H1 (cell line): Measurements from ENCODE around the gene SCAPER.

Experiments used
- BRCA1 ChIP-seq: IDR thresholded peaks from 2 replicates; pipeline ENCODE4 v1.6.1; 2012; ENCODE audit warnings: low read depth, low read length, improper control_type of control experiment
- GABPA ChIP-seq: IDR thresholded peaks from 2 replicates; pipeline ENCODE4 v1.6.1; 2011; ENCODE audit warnings: mild to moderate bottlenecking, low read length, moderate library complexity, borderline replicate concordance; ENCODE audit not compliant: insufficient read depth
- HDAC2 ChIP-seq, 2 experiments: fragments of 300-600 bp in 1 of 2; sonication (generic) in 1 of 2; IDR thresholded peaks; 2 replicates each; pipeline ENCODE4 v1.6.1; 2011 to 2012; ENCODE audit warnings: low read depth in 2 of 2, low read length in 2 of 2, mild to moderate bottlenecking in 2 of 2, moderate library complexity in 2 of 2, borderline replicate concordance in 1 of 2, inconsistent platforms in 1 of 2
- POLR2AphosphoS5 ChIP-seq: IDR thresholded peaks from 2 replicates; pipeline ENCODE4 v1.6.1; 2011; ENCODE audit warnings: low read depth, low read length
- TAF1 ChIP-seq: IDR thresholded peaks from 2 replicates; pipeline ENCODE4 v1.6.1; 2011; ENCODE audit warnings: mild to moderate bottlenecking, low read depth, low read length
- TF ChIP-seq, protein P1 (sequence below), 3 experiments: IDR thresholded peaks; 1 replicate in 2 of 3; 2 replicates in 1 of 3; pipeline versions ENCODE4 v1.5.1 to v1.6.1; 2011; ENCODE audit warnings: low read length in 3 of 3, mild to moderate bottlenecking in 3 of 3, inconsistent platforms in 2 of 3, low read depth in 1 of 3, moderate library complexity in 1 of 3; ENCODE audit not compliant: insufficient read depth in 1 of 3; ENCODE audit errors: control extremely low read depth in 1 of 3
- TF ChIP-seq, protein P2 (sequence below): IDR thresholded peaks from 2 replicates; pipeline ENCODE4 v1.6.1; 2011; ENCODE audit warnings: low read length, improper control_type of control experiment

DNA sequence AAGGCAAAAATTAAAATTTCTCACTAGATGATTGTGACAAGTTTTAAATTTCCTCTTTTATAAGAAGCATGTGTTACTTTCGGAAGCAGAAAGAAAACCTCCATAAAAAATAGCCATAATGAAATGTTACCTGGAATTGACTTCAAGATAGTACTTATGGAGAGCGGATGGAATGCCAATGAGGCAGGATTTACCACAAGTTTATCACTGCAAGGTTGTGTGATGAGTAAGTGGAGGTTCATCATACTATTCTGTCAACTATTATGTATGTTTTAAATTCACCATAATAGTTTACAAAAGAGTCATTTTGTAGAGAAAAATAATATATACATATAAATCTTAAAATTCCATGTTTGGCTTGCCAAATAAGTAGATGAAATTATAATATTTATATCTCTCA lies 230.3 kb downstream of the SCAPER start:
- TF ChIP-seq POLR2AphosphoS5 (no peak), TAF1 (no peak), BRCA1 (no peak), HDAC2 (IDR thresholded peaks at IDR 0.05; ENCODE audit: borderline replicate concordance in 1 of 2, low read depth in 2 of 2, low read length in 2 of 2) (no peak), GABPA (no peak)
- TF ChIP-seq, protein P1, sequence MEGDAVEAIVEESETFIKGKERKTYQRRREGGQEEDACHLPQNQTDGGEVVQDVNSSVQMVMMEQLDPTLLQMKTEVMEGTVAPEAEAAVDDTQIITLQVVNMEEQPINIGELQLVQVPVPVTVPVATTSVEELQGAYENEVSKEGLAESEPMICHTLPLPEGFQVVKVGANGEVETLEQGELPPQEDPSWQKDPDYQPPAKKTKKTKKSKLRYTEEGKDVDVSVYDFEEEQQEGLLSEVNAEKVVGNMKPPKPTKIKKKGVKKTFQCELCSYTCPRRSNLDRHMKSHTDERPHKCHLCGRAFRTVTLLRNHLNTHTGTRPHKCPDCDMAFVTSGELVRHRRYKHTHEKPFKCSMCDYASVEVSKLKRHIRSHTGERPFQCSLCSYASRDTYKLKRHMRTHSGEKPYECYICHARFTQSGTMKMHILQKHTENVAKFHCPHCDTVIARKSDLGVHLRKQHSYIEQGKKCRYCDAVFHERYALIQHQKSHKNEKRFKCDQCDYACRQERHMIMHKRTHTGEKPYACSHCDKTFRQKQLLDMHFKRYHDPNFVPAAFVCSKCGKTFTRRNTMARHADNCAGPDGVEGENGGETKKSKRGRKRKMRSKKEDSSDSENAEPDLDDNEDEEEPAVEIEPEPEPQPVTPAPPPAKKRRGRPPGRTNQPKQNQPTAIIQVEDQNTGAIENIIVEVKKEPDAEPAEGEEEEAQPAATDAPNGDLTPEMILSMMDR (IDR thresholded peaks at IDR 0.05; ENCODE audit: control extremely low read depth in 1 of 3, insufficient read depth in 1 of 3, low read depth in 1 of 3, low read length in 3 of 3) = no peak
- TF ChIP-seq, protein P2, sequence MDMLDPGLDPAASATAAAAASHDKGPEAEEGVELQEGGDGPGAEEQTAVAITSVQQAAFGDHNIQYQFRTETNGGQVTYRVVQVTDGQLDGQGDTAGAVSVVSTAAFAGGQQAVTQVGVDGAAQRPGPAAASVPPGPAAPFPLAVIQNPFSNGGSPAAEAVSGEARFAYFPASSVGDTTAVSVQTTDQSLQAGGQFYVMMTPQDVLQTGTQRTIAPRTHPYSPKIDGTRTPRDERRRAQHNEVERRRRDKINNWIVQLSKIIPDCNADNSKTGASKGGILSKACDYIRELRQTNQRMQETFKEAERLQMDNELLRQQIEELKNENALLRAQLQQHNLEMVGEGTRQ = no peak
